ENCODE results near the gene SULT2B1. TPM values are rescaled to one million over a fixed set of nuclear protein-coding genes. Genes with fewer than 3 reads are reported as not detected.
A peak's percentile ranks its signal among the peaks of the same experiment; 100 is the strongest.

The SULT2B1 gene
- total and polyA plus RNA-seq, 7 experiments from 2014 or later: 0.41 TPM; not detected in 6

- H3K27ac ChIP-seq (ENCODE audit: low read depth, low read length): no peak overlapping the region
- intact Hi-C loops (cut with micrococcal nuclease): no loop called here
- no peak for ATAC-seq
Observed at GRCh38 chr19:48627201-48627864, 75.4 kb downstream of the SULT2B1 start.

GRCh38 chr19:48627865-48628314 is 75.9 kb downstream of the SULT2B1 start:
- Mint-ChIP-seq H3K27me3 (no peaks in the 10 kb centered on the region), H3K4me3 (no peak overlapping the region), H3K27ac (peak overlapping the region in 1 of 9 donors; percentile 88), H3K36me3 (peaks cover 0 to 13% (median 9%) of the 10 kb centered on the region in 5 donors), H3K9me3 (peaks cover 0 to 3% (median 0%) of the 10 kb centered on the region in 11 donors), H3K4me1 (peaks cover 16 to 47% (median 35%) of the 10 kb centered on the region in 7 donors)
- H3K36me3 ChIP-seq (ENCODE audit: control insufficient read depth in 2 of 3, insufficient read depth in 3 of 3, low read length in 3 of 3): peaks cover 1 to 56% (median 6%) of the 10 kb centered on the region in 3 experiments
- peaks cover 16 to 20% of the 10 kb centered on the region in 2 donors for H3K4me1 ChIP-seq (ENCODE audit: control insufficient read depth in 2 of 2, insufficient read depth in 2 of 2, low read length in 2 of 2)
- H3K27me3 ChIP-seq (ENCODE audit: control insufficient read depth in 2 of 2, insufficient read depth in 2 of 2, low read length in 2 of 2): no peaks in the 10 kb centered on the region
- DNase-seq (no peak), ATAC-seq (no peak)
- H3K27ac ChIP-seq (ENCODE audit: low read depth, low read length): no peak overlapping the region
- ChIA-PET POLR2A (interaction anchor here (0.6 to 7.5 kb wide), 7 partner anchors 9 to 263 kb away, joined by 4 to 73 read pairs (median 4); partner anchors contain the start of genes RPL18 and SPHK2), CTCF (no interaction called here)
- H3K4me3 ChIP-seq (ENCODE audit: low read length): no peak overlapping the region
- intact Hi-C loops (cut with micrococcal nuclease): no loop called here
- H3K9me3 ChIP-seq (ENCODE audit: control insufficient read depth in 2 of 3, low read length in 3 of 3): no peaks in the 10 kb centered on the region

More at GRCh38 chr19:48627201-48627864, 75.4 kb downstream of the SULT2B1 start:
- Mint-ChIP-seq H3K27me3 (no peaks in the 10 kb centered on the region), H3K4me3 (no peak overlapping the region), H3K9me3 (peaks cover 0 to 3% (median 0%) of the 10 kb centered on the region in 11 donors), H3K27ac (peak overlapping the region in 2 of 9 donors; percentile 24 to 88), H3K36me3 (peaks cover 0 to 10% (median 9%) of the 10 kb centered on the region in 5 donors), H3K4me1 (peaks cover 15 to 45% (median 35%) of the 10 kb centered on the region in 7 donors)
- H3K9me3 ChIP-seq (ENCODE audit: control insufficient read depth in 2 of 3, low read length in 3 of 3): no peaks in the 10 kb centered on the region
- H3K4me3 ChIP-seq (ENCODE audit: low read length): no peak overlapping the region
- DNase-seq: peak in 1 of 9 donors; percentile 5
- ChIA-PET POLR2A (interaction anchor here (0.6 to 1.1 kb wide), 5 partner anchors 8 to 264 kb away, joined by 4 to 6 read pairs (median 4); partner anchors contain the start of genes RPL18 and SPHK2), CTCF (no interaction called here)
- H3K36me3 ChIP-seq (ENCODE audit: control insufficient read depth in 2 of 3, insufficient read depth in 3 of 3, low read length in 3 of 3): peaks cover 0 to 51% (median under 1%) of the 10 kb centered on the region in 3 experiments
- H3K4me1 ChIP-seq (ENCODE audit: control insufficient read depth in 2 of 2, insufficient read depth in 2 of 2, low read length in 2 of 2): peaks cover 14 to 15% of the 10 kb centered on the region in 2 donors
- no peaks in the 10 kb centered on the region for H3K27me3 ChIP-seq (ENCODE audit: control insufficient read depth in 2 of 2, insufficient read depth in 2 of 2, low read length in 2 of 2)

GRCh38 chr19:48628486-48629296 is 76.7 kb downstream of the SULT2B1 start:
- CTCF ChIA-PET: no interaction called here

GRCh38 chr19:48629297-48629598 is 77.3 kb downstream of the SULT2B1 start:
- H3K27me3 ChIP-seq (ENCODE audit: control insufficient read depth in 2 of 2, insufficient read depth in 2 of 2, low read length in 2 of 2): no peaks in the 10 kb centered on the region
- H3K4me3 ChIP-seq (ENCODE audit: low read length): no peak overlapping the region
- POLR2A ChIA-PET: interaction anchor here (0.6 to 7.5 kb wide), 2 partner anchors 12 to 142 kb away, joined by 5 to 73 read pairs; partner anchors contain the start of genes RPL18 and SPHK2
- no peaks in the 10 kb centered on the region for H3K27me3 Mint-ChIP-seq
- H3K36me3 Mint-ChIP-seq: peaks cover 0 to 13% (median 4%) of the 10 kb centered on the region in 5 donors
- peaks cover 4 to 65% (median 11%) of the 10 kb centered on the region in 3 experiments for H3K36me3 ChIP-seq (ENCODE audit: control insufficient read depth in 2 of 3, insufficient read depth in 3 of 3, low read length in 3 of 3)
- H3K9me3 ChIP-seq (ENCODE audit: control insufficient read depth in 2 of 3, low read length in 3 of 3): no peaks in the 10 kb centered on the region
- H3K4me1 Mint-ChIP-seq: peaks cover 8 to 46% (median 35%) of the 10 kb centered on the region in 7 donors
- H3K4me1 ChIP-seq (ENCODE audit: control insufficient read depth in 2 of 2, insufficient read depth in 2 of 2, low read length in 2 of 2): peaks cover 19 to 24% of the 10 kb centered on the region in 2 donors
- no peaks in the 10 kb centered on the region for H3K9me3 Mint-ChIP-seq
- H3K27ac ChIP-seq (ENCODE audit: low read depth, low read length): no peak overlapping the region
- no peak for ATAC-seq
- CTCF ChIA-PET: no interaction called here
- intact Hi-C loops (cut with micrococcal nuclease): no loop called here
- DNase-seq: no peak
- H3K27ac Mint-ChIP-seq: peak overlapping the region in 1 of 9 donors; percentile 13
- H3K4me3 Mint-ChIP-seq: no peak overlapping the region

More at GRCh38 chr19:48628486-48629296, 76.7 kb downstream of the SULT2B1 start:
- H3K27ac ChIP-seq (ENCODE audit: low read depth, low read length): no peak overlapping the region
- peaks cover 17 to 21% of the 10 kb centered on the region in 2 donors for H3K4me1 ChIP-seq (ENCODE audit: control insufficient read depth in 2 of 2, insufficient read depth in 2 of 2, low read length in 2 of 2)
- peak overlapping the region in 1 of 9 donors; percentile 56 for H3K27ac Mint-ChIP-seq
- peaks cover 0 to 3% (median 0%) of the 10 kb centered on the region in 11 donors for H3K9me3 Mint-ChIP-seq
- POLR2A ChIA-PET: interaction anchor here (0.8 to 7.5 kb wide), 5 partner anchors 9 to 17 kb away, joined by 4 to 73 read pairs (median 4); partner anchors contain the start of genes RPL18 and SPHK2
- no peak overlapping the region for H3K4me3 ChIP-seq (ENCODE audit: low read length)
- peaks cover 4 to 64% (median 11%) of the 10 kb centered on the region in 3 experiments for H3K36me3 ChIP-seq (ENCODE audit: control insufficient read depth in 2 of 3, insufficient read depth in 3 of 3, low read length in 3 of 3)
- H3K27me3 ChIP-seq (ENCODE audit: control insufficient read depth in 2 of 2, insufficient read depth in 2 of 2, low read length in 2 of 2): no peaks in the 10 kb centered on the region
- peaks cover 0 to 15% (median 4%) of the 10 kb centered on the region in 5 donors for H3K36me3 Mint-ChIP-seq
- no peaks in the 10 kb centered on the region for H3K27me3 Mint-ChIP-seq
- DNase-seq (peak in 1 of 9 donors; percentile 5), ATAC-seq (no peak)
- no peaks in the 10 kb centered on the region for H3K9me3 ChIP-seq (ENCODE audit: control insufficient read depth in 2 of 3, low read length in 3 of 3)
- H3K4me1 Mint-ChIP-seq: peaks cover 10 to 47% (median 33%) of the 10 kb centered on the region in 7 donors
- intact Hi-C loops (cut with micrococcal nuclease): no loop called here
- H3K4me3 Mint-ChIP-seq: peak overlapping the region in 1 of 10 donors; percentile 38

GRCh38 chr19:48629599-48630295 is 77.8 kb downstream of the SULT2B1 start:
- peaks cover 0 to 13% (median 4%) of the 10 kb centered on the region in 5 donors for H3K36me3 Mint-ChIP-seq
- H3K4me1 ChIP-seq (ENCODE audit: control insufficient read depth in 2 of 2, insufficient read depth in 2 of 2, low read length in 2 of 2): peaks cover 23 to 27% of the 10 kb centered on the region in 2 donors
- intact Hi-C loops (cut with micrococcal nuclease): loop anchor here (10.0 kb wide), 3 partner anchors 485 to 1245 kb away; partner anchors contain the start of genes AKT1S1 (in 1 of the 2), C19orf73 (in 1 of the 2), LIN7B (in 1 of the 2) and PPFIA3 (in 1 of the 2)
- no peak for ATAC-seq
- H3K27me3 Mint-ChIP-seq: no peaks in the 10 kb centered on the region
- no peak overlapping the region for H3K4me3 ChIP-seq (ENCODE audit: low read length)
- ChIA-PET POLR2A (interaction anchor here (0.6 to 7.5 kb wide), 5 partner anchors 7 to 143 kb away, joined by 3 to 73 read pairs (median 6); partner anchors contain the start of genes CA11, RPL18 and SPHK2), CTCF (no interaction called here)
- H3K9me3 Mint-ChIP-seq: no peaks in the 10 kb centered on the region
- peaks cover 8 to 46% (median 35%) of the 10 kb centered on the region in 7 donors for H3K4me1 Mint-ChIP-seq
- peak in 3 of 9 donors; percentile 29 to 37 (median 32) for DNase-seq
- H3K4me3 Mint-ChIP-seq: peak overlapping the region in 2 of 10 donors; percentile 17 to 36
- no peak overlapping the region for H3K27ac ChIP-seq (ENCODE audit: low read depth, low read length)
- H3K9me3 ChIP-seq (ENCODE audit: control insufficient read depth in 2 of 3, low read length in 3 of 3): no peaks in the 10 kb centered on the region
- H3K27me3 ChIP-seq (ENCODE audit: control insufficient read depth in 2 of 2, insufficient read depth in 2 of 2, low read length in 2 of 2): no peaks in the 10 kb centered on the region
- peak overlapping the region in 3 of 9 donors; percentile 9 to 76 (median 13) for H3K27ac Mint-ChIP-seq
- peaks cover 4 to 65% (median 11%) of the 10 kb centered on the region in 3 experiments for H3K36me3 ChIP-seq (ENCODE audit: control insufficient read depth in 2 of 3, insufficient read depth in 3 of 3, low read length in 3 of 3)
